Measurements from ENCODE around the gene RBFOX1. TPM values are rescaled to one million over a fixed set of nuclear protein-coding genes. Genes with fewer than 3 reads are reported as not detected.

Gene RBFOX1
- total RNA-seq, 4 donors from 2014 or later = 1.0 to 3.4 TPM; not detected in 2

GRCh38 chr16:7653746-7654461, 321.3 kb downstream of the RBFOX1 start:
- Histone ChIP-seq H3K4me3 (no peak overlapping the region), H3K36me3 (no peaks in the 10 kb centered on the region), H3K27me3 (no peaks in the 10 kb centered on the region), H3K9me3 (no peaks in the 10 kb centered on the region), H3K4me1 (no peaks in the 10 kb centered on the region), H3K27ac (no peak overlapping the region)
- no peak for DNase-seq
- TF ChIP-seq CTCF (IDR thresholded peaks at IDR 0.05) (no peak), POLR2A (IDR thresholded peaks at IDR 0.05) (no peak)

- no peaks in the 10 kb centered on the region for H3K27me3 ChIP-seq
- H3K4me3 ChIP-seq = no peak overlapping the region
- H3K4me1 ChIP-seq = no peaks in the 10 kb centered on the region
- no peaks in the 10 kb centered on the region for H3K36me3 ChIP-seq
- no peaks in the 10 kb centered on the region for H3K9me3 ChIP-seq
- H3K27ac ChIP-seq = no peak overlapping the region
- TF ChIP-seq POLR2A (IDR thresholded peaks at IDR 0.05) (no peak), CTCF (IDR thresholded peaks at IDR 0.05) (no peak)
- no peak for DNase-seq
Observed at GRCh38 chr16:7675628-7676027, 343.0 kb downstream of the RBFOX1 start.

DNA sequence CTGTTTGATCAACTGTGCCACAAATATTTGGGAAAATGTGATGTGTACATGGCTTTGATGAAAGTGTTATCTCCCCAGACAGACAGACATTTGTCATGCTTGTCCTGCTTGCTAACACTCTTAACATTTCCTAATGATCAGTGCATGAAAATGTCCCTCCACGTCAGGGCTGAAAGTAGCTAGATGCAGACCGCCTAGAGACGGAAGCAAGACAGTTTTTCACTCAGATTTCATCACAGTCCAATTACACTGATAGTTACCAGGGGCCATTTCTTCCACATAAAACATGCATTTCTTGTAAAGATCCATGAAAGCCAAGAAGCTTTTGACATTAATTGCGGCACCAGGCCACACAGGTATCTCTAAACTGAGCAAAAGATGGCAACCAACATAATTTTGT, 347.7 kb downstream of the RBFOX1 start:
- H3K4me1 ChIP-seq = no peaks in the 10 kb centered on the region
- H3K4me3 ChIP-seq = no peak overlapping the region
- H3K27ac ChIP-seq = no peak overlapping the region
- no peaks in the 10 kb centered on the region for H3K36me3 ChIP-seq
- TF ChIP-seq CTCF (IDR thresholded peaks at IDR 0.05) = no peak
- no peak for TF ChIP-seq POLR2A (IDR thresholded peaks at IDR 0.05)
- no peak for DNase-seq
- no peaks in the 10 kb centered on the region for H3K9me3 ChIP-seq
- no peaks in the 10 kb centered on the region for H3K27me3 ChIP-seq

GRCh38 chr16:7688811-7689210, 356.2 kb downstream of the RBFOX1 start:
- Histone ChIP-seq H3K27me3 (no peaks in the 10 kb centered on the region), H3K4me1 (no peaks in the 10 kb centered on the region), H3K9me3 (no peaks in the 10 kb centered on the region), H3K27ac (no peak overlapping the region), H3K36me3 (no peaks in the 10 kb centered on the region), H3K4me3 (no peak overlapping the region)
- DNase-seq = no peak
- TF ChIP-seq POLR2A (IDR thresholded peaks at IDR 0.05) (no peak), CTCF (IDR thresholded peaks at IDR 0.05) (no peak)

- H3K27ac ChIP-seq = no peak overlapping the region
- no peaks in the 10 kb centered on the region for H3K36me3 ChIP-seq
- H3K9me3 ChIP-seq = no peaks in the 10 kb centered on the region
- no peak for DNase-seq
- no peak for TF ChIP-seq CTCF (IDR thresholded peaks at IDR 0.05)
- TF ChIP-seq POLR2A (IDR thresholded peaks at IDR 0.05) = no peak
- H3K27me3 ChIP-seq = no peaks in the 10 kb centered on the region
- no peak overlapping the region for H3K4me3 ChIP-seq
- H3K4me1 ChIP-seq = no peaks in the 10 kb centered on the region
Observed at GRCh38 chr16:7689234-7689633, 356.6 kb downstream of the RBFOX1 start.

- no peaks in the 10 kb centered on the region for H3K27me3 ChIP-seq
- H3K36me3 ChIP-seq = no peaks in the 10 kb centered on the region
- no peak for DNase-seq
- H3K27ac ChIP-seq = no peak overlapping the region
- TF ChIP-seq CTCF (IDR thresholded peaks at IDR 0.05) (no peak), POLR2A (IDR thresholded peaks at IDR 0.05) (no peak)
- no peak overlapping the region for H3K4me3 ChIP-seq
- no peaks in the 10 kb centered on the region for H3K4me1 ChIP-seq
- no peaks in the 10 kb centered on the region for H3K9me3 ChIP-seq
Observed at GRCh38 chr16:7691533-7691932, 358.9 kb downstream of the RBFOX1 start.

Measured in Peyer's patch (tissue), 4 donors.